HG03159 (cell line): Measurements from ENCODE around the gene BTBD9.

Experiments used
- ATAC-seq: cut with Tn5 transposase; IDR thresholded peaks from one replicate; pipeline ENCODE4 v1.9.1; 2021; ENCODE audit warnings: mild to moderate bottlenecking, moderate library complexity; ENCODE audit not compliant: unreplicated experiment

BTBD9 gene

GRCh38 chr6:38485488-38485887 lies 154.2 kb downstream of the BTBD9 start:
- no peak for ATAC-seq

DNA sequence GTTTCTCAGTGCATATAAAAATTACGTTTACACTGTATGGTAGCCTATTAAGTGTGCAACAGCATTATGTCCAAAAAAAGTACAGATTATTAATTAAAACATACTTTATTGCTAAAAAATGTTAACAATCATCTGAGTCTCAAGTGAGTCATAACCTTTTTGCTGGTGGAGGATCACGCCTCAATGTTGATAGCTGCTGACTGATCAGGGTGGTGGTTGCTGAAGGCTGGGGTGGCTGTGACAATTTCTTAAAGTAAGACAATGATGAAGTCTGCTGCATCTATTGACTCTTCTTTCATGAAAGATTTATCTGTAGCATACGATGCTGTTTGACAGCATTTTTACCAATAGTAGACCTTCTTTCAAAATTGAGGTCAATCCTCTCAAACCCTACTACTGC lies 155.1 kb downstream of the BTBD9 start:
- no peak for ATAC-seq

DNA sequence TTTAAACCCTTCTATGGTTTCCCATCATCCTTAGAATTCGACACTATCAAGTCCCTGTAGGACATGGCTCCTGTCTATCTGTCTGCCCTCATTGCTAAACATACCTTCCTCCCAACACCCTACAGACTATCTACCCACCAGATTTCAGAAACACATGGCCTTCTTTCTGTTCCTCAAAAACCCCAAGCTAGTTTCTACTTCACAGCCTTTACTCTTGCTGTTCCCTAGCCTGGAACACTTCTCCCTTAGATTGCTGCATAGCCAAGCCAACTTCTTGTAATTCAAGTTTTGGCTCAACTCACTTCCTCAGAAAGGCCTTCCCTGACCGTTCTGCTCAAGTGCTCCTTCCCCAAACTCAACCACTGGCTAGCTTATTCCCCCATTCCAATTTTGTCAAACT lies 156.2 kb downstream of the BTBD9 start:
- no peak for ATAC-seq

DNA sequence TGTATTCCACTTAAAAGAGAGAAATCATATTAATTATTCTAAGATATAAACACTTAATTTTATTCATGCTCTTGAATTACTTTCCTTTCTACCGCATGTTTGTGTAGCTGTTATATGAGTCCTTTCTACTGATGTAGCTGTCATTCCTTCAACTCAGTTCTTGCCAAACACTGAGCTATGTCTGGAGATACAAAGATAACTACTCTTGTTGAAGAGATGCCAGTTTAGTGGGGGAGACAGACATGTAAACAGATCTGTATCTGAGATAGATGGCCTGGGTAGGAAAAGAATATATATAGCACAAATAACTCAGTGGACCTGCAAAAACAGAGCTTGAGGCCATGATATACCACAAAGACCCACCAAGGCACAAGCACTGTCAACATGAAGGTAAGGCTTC lies 157.3 kb downstream of the BTBD9 start:
- ATAC-seq = no peak

GRCh38 chr6:38481851-38482250 lies 157.9 kb downstream of the BTBD9 start:
- no peak for ATAC-seq

DNA sequence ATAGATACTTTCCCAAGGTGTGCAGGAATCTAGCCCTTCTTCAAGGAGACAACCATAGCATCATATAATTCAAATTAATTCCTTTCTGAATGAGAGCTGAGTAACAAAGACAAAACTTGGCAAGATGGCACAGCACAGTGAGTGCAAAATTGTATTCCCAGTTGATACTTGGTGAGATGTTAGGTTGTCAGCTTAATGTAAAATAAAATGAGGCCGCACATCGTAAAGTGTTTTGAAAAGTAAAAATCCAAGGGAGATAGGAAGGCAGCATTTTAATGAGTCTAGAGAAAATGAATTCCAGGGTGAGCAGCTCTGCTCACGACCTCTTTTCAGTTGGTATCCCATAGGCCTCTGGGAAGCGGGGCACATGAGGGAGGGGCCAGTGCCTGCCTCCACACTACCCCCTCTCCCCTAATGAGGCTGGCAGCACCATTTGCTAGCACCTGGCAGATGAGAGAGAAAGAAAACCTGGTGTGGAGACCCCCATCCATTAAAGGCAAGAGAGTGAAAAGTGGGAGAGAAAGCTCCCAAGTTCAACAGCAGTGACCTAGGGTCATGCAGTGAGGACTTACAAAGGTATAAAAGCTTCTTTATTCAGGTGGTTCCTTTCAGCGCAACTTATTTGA lies 158.4 kb downstream of the BTBD9 start:
- ATAC-seq = no peak

- no peak for ATAC-seq
Observed at GRCh38 chr6:38480036-38480435, 159.7 kb downstream of the BTBD9 start.

DNA sequence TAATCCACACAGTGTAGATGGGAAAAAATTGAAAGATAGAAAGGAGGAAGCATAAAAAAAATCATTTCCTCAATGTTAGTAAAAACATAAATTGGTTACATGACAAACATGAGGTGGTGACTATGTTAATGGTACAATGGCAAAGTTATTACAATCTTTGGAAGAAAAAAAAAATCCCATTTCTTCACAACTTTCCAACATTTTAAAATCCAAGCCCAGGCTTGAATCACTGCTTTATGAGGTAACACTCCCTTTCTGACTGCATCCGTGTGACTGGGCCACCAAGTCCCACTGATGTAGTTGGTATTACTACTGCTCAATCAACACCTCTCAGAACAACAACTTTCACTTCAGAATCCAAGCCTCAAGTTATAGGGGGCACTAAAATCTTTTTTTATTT lies 160.4 kb downstream of the BTBD9 start:
- ATAC-seq = no peak

DNA sequence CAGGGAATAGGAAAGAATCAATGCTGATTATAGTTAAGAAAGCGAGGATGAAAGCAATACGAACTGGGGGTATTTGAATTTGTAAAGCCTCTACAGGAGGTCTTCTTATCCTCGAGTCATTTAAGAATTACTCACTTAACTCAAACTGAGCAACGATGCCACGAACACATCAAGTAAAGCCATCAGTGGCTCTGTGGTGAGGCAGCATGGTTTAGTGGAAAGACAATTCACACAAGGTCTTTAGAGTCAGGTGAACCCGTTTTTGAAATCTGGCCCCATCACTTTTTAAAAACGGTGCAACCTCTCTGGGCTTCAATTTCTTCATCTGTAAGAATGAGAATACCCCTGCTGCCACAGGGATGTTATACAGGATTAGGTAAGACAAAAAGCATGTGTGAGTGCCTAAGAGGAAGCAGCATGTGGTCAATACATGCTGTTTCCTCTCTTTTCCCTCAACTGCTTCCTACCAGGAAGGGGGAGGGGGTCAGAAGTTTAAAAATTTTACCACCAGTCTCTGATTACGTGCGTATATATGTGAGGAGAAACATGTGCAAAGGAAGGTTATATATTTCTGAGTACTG lies 162.0 kb downstream of the BTBD9 start:
- no peak for ATAC-seq

- no peak for ATAC-seq
Observed at GRCh38 chr6:38476888-38477287, 162.8 kb downstream of the BTBD9 start.

DNA sequence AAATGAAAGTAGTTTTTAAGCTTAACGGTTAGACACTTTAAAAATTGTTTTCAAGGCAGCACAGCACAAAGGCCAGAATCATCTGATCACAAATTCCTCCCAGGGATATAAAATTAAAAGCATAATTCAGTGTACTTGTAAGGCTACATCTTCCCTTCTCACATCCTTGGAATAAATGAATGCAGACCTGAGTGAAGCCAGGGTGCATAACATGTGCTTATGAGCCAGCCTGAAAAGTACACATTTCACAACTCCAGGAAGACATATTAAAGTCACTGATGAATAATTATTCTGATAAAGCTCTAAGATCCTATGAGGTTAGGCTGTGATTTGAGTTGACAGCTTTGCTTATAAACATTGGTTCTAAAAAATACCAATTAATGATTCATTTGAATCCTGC lies 163.6 kb downstream of the BTBD9 start:
- ATAC-seq = no peak

GRCh38 chr6:38470548-38470947 lies 169.2 kb downstream of the BTBD9 start:
- ATAC-seq = no peak

DNA sequence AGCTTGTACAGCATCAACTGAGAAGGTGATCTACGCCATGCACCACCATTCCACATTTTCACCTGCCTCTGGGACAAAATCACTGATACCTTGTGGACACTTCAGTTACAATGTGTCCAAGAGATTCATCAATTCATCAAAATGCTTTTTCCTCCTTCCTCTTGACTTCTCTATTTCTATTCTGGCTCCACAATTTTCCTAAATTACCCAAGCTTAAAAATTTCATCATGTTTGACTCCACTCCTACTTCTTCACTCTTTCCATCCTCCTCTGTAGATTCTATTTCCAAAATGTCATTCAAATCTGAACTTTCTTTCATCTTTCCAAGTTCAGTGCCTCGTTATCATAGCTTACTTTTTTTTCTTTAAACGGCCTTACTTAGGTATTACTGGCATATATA lies 172.2 kb downstream of the BTBD9 start:
- ATAC-seq = no peak

DNA sequence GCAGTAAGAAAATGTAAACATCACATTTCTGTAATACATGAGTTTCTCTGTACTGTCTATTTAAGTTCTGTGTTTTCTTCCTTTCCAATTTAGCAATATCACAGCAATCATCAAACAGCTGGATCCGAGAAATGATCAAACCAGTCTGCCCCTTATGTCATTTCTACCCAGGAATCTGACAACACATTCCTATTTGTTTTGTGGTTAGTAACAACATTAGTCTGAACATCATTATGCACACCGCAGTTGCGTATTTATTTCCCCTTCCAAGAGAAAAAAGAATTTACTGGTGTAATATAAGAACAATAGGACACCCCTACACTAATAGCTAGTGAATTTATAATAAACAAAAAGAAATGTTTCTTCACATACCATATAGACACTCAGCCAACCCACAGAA lies 179.5 kb downstream of the BTBD9 start:
- no peak for ATAC-seq

DNA sequence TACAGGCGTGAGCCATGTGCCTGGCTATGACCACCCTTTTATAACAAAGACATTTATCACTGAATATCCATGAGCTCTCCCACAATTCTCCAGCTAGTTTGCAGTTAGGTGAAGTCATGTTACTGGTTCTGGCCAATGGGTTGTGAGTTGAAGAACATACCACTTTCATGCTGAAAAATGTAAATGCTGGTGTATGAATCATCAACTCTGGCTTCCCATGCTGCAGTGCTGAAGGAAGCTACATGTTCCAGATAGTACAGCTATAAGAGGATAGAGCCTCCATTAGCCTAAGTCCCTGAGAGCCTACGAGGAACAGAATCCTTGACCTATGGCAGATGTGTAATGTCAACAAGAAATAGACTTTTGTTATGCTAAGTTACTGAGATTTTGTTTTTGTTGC lies 180.4 kb downstream of the BTBD9 start:
- ATAC-seq = no peak

GRCh38 chr6:38453861-38454260 lies 185.9 kb downstream of the BTBD9 start:
- no peak for ATAC-seq

- ATAC-seq = no peak
Observed at GRCh38 chr6:38452816-38453660, 186.7 kb downstream of the BTBD9 start.

DNA sequence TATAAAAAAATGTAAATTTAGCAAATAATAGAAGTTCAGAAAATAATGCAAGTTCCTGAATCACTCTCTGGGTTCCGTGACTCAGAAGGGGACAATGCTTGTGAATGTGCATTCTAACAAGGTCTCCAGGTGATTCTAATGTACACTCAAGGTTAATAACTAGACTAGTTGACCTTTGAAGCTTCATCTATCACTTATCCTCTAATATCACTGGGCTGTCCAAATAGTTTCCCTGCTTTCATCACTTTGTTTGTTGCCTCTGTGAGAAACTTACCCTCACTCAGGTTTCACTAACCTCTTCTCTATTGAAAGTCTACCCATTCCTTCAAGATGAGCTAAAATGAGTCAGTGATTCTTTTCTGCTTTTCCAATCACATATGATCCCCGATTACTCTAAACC lies 189.0 kb downstream of the BTBD9 start:
- ATAC-seq = no peak

GRCh38 chr6:38445925-38446324 lies 193.8 kb downstream of the BTBD9 start:
- no peak for ATAC-seq

DNA sequence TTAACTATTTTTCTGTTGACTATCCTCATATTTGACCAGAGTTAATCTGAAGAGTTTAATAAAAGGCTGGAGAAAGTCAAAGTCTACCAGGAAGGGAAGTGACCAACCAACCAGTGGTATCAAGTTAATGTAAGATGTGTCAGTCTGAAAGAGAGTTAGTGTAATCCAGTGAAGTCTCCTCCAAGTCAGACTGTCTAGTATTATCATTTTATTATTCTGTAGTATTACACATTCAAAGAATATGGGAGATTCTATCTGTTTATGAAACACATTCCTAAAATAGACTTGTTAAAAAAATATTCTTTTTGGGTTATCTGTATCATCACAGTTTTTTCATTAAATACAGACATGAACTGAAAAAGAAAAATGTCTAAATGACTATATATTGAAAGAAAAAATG lies 194.4 kb downstream of the BTBD9 start:
- ATAC-seq = no peak

- ATAC-seq = no peak
Observed at GRCh38 chr6:38443352-38444144, 196.2 kb downstream of the BTBD9 start.
